ENCODE measurements around the gene MIPEP.

DNA sequence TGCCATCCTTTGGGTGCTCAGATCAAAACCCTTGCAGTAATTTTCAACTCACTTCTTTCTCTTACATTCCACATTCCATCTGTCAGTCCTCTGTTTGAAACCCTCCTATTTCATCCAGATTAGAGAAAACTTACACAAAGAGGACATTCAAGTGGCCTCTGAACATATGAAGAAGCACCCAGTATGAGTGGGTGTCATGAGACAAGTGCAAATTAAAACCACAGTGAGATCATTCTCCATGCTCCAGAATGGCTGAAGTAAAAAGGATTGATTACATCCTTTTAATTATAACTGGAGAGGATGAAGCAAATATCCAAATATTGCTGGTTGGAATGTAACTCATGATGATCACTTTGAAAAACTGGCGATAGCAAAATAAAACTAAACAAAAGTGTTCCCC lies 96.5 kb downstream of the MIPEP start:
- TF ChIP-seq, protein P1, sequence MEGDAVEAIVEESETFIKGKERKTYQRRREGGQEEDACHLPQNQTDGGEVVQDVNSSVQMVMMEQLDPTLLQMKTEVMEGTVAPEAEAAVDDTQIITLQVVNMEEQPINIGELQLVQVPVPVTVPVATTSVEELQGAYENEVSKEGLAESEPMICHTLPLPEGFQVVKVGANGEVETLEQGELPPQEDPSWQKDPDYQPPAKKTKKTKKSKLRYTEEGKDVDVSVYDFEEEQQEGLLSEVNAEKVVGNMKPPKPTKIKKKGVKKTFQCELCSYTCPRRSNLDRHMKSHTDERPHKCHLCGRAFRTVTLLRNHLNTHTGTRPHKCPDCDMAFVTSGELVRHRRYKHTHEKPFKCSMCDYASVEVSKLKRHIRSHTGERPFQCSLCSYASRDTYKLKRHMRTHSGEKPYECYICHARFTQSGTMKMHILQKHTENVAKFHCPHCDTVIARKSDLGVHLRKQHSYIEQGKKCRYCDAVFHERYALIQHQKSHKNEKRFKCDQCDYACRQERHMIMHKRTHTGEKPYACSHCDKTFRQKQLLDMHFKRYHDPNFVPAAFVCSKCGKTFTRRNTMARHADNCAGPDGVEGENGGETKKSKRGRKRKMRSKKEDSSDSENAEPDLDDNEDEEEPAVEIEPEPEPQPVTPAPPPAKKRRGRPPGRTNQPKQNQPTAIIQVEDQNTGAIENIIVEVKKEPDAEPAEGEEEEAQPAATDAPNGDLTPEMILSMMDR (IDR thresholded peaks at IDR 0.05; ENCODE audit: insufficient read depth, low read length), result no peak
- TF ChIP-seq SPI1 (IDR thresholded peaks at IDR 0.05; ENCODE audit: borderline replicate concordance, low read depth) (no peak), POLR2AphosphoS5 (IDR thresholded peaks at IDR 0.05; ENCODE audit: low read depth) (no peak)
- TF ChIP-seq, protein P2, sequence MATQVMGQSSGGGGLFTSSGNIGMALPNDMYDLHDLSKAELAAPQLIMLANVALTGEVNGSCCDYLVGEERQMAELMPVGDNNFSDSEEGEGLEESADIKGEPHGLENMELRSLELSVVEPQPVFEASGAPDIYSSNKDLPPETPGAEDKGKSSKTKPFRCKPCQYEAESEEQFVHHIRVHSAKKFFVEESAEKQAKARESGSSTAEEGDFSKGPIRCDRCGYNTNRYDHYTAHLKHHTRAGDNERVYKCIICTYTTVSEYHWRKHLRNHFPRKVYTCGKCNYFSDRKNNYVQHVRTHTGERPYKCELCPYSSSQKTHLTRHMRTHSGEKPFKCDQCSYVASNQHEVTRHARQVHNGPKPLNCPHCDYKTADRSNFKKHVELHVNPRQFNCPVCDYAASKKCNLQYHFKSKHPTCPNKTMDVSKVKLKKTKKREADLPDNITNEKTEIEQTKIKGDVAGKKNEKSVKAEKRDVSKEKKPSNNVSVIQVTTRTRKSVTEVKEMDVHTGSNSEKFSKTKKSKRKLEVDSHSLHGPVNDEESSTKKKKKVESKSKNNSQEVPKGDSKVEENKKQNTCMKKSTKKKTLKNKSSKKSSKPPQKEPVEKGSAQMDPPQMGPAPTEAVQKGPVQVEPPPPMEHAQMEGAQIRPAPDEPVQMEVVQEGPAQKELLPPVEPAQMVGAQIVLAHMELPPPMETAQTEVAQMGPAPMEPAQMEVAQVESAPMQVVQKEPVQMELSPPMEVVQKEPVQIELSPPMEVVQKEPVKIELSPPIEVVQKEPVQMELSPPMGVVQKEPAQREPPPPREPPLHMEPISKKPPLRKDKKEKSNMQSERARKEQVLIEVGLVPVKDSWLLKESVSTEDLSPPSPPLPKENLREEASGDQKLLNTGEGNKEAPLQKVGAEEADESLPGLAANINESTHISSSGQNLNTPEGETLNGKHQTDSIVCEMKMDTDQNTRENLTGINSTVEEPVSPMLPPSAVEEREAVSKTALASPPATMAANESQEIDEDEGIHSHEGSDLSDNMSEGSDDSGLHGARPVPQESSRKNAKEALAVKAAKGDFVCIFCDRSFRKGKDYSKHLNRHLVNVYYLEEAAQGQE (IDR thresholded peaks at IDR 0.05; ENCODE audit: insufficient replicate concordance, low read depth), result no peak

All from HL-60 (cell line).